T-helper 22 cell (primary cell): ENCODE results near the gene NTM.

ENCODE experiments used
- DNase-seq: peaks from one replicate; pipeline ENCODE4 v3.0.0-alpha.2; 2020; ENCODE audit warnings: low read depth

NTM gene

DNA sequence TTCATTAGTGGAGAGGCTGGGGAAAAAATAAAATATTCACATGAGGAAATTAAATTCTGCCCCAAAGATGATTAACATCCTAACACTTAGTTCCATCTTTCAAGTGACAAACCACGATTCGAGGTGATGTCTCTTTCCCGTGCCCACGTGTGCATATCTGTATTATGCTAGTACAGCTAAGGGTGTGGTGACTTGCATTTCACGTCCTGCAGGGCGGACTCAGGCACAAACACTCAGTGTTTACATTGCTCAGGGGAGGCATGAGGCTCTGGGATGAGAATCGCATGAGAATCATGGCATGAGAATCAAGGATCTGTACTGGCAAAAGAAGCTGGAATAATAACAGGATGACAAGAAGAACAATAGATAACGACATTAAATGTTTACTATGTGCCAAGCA, 179.4 kb downstream of the NTM start:
- DNase-seq = no peak

DNA sequence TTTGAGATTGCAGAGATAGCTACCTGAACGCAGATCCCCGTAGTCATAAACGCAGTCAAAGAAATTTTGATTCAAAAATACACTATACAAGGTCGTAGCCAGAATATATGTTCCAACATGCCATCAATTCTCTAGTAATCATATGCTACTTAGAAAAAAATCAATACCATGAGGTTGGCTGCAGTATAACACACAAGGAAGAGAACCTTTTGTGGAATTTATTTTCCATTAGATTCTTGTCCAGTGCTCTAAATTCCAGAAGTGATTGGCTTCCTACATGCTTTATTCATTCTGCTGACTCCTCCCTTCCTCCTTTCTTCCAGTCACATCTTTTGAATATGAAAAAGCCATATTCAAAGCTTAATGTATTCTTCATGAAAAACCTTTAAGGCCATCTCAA, 189.9 kb downstream of the NTM start:
- no peak for DNase-seq

DNA sequence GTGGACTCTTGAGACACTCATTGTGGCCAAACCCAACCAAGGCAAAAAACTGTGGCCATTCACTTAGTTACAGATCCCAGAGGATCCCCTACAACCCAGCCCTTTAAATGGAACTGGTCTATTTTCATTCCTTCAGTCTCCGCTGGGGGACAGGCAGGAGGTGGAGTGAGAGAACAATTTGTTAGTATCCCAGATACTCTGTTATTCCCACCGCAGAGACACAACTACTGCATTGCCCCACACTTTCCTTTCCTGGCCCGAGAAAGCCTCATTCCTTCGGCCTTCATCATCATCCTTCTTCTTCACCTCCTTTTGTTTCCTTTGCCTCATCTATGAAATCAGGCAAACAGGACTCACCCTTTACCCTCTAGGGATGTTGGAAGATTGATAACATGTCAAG, 191.1 kb downstream of the NTM start:
- no peak for DNase-seq

DNA sequence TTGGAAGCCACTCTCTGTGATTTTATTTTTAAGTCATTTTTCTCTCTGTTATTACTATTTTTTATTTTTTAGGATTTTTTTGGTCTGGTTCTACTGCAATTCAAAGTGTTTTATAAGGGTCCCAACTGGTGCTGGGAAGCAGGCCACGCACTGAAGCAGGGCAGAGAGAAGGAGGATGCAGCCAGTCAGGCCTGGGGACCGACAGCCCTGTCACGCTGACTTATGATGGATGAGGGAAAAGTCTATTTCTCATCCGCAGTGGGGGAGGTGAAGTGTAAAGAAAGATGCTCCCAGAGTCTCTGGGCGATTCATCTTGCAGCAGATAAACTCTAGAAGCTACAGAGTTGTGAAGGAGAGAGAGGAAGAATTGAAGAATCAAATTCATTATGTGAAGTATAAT, 191.6 kb downstream of the NTM start:
- no peak for DNase-seq

DNA sequence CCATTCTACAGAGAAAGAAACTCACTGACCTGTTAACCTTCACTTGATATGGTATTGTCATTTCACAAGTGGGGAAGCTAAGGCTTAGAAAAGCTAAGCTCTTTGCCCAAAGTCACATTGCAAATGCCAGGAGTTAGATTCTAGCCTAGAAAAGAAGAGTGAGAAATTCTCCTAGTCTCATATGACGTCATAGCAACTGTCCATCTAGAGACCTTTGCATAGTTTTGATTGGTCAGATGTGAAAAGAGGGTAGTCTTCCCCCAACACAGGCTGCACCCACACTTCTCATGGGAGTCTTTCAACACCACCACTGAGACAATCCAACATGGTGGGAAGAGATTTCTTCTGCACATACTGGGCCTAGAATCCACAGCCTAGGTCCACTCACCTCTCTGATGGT, 197.9 kb downstream of the NTM start:
- DNase-seq = no peak

DNA sequence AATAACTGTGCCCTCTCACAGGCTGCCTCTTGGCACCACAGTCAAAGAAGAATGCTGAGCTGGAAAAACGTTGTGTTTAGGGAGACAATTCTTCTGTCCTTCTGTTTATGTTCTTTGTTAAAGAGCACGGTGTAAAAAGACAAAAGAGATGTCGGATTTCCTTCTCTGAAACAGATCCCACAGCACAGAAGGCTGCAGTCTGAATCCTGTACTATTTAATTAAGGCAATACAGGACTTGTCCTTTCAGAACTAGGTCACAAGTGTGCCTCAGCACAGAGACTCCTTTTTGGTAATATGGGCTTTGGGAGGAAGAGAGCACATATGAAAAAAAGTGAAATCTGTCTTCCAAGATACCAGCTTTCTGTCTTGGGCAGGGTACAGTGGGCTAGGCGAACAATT, 201.2 kb downstream of the NTM start:
- no peak for DNase-seq

DNA sequence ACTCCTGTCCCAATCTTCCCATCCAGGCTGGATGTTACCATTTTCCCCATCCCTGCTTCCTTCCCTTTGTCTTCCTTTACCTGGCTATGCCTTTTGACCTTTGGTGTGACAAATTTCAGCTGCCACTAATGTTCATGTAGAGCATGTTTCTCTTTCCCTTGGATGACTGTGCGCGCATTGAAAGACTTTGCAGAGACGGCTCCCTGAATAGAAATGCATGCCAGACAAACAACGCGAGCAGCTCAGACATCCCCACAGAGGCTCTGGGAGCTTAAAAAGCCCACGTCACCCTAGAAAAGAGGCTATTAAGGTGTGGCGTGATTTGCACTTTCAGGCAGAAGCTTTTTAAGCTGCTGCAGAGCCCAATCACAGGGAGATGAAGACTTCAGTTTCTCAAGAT, 202.0 kb downstream of the NTM start:
- no peak for DNase-seq

DNA sequence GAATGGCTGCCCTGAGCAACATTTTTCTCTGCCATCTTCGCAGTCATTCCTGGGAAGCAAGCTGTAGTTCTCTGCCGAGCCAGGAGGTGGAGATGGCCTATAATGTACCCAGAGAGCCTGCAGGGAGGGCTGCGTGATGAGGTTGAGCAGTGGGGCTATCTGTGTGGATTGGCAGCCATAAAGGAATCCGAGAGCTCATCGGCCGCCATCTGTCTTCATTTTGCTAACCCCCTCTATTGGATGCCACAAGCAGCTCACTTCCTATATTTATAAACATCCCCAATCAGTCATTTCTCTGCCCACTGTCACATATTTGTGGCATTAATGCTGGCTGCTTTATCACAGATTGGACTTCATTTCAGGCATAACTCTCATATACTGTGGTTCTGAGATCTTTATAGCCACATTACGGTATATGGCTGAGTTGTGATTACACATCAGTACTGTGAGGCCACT, 209.5 kb downstream of the NTM start:
- no peak for DNase-seq

DNA sequence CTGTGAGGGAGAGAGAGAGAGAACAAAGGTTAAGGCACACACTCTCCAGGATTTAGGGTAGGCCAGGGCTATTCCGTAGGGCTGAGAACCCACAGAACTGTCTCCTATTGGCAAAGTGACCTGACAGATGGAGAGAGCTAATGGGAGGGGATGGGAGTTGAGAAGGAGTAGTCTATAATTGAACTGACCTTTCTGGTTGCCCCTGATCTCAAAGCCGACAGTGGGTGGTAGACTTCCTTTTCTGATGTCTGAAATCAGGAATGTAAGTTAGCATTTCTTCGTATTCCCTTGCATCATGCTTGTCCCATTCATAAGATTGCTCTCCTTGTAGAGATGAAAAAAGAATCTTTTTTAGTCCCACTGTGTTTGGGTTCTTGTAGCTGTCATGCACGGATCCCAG, 210.1 kb downstream of the NTM start:
- no peak for DNase-seq

DNA sequence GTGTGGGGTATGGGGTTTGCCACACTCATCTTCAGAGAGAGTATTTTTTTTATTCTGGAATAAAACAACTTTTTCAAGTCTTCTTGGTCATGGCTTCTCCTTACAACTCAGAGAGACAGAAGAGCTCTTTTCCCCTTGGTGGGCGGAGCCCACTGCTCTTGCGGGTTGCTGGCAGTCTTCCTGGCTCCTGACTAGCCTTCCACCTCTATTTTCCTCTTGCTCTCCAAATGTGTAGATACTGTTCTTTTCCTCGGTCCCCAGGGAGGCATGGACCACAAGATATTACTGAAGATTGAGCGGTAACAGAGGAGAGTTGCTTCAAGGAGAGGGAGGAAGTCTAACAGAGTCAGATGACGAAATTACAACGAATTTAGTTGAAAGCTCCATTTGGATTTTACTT, 210.6 kb downstream of the NTM start:
- no peak for DNase-seq

DNA sequence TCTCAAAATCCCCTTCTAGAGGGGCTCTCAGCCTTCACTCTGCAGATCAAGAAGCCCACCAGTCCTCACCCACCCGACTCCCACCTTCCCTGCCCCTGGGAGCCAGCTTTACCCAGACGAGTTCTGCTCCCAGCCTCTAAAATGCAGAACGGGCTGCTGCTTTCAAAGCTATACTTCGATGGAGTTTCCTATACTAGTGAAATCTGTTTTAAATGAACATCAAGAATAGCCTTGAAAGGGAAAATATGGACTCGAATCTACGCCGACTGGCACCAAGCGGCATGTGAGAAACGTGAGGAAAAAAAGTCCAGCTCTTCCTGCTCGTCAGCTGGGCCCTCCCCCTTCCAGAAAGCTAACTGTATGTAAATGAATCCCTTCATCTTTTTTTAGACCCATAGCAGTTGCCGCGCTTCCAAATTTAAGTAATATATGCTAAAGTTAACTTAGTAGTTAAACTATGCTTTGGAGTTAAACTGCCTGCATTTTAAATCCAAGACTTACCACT, 211.7 kb downstream of the NTM start:
- no peak for DNase-seq

DNA sequence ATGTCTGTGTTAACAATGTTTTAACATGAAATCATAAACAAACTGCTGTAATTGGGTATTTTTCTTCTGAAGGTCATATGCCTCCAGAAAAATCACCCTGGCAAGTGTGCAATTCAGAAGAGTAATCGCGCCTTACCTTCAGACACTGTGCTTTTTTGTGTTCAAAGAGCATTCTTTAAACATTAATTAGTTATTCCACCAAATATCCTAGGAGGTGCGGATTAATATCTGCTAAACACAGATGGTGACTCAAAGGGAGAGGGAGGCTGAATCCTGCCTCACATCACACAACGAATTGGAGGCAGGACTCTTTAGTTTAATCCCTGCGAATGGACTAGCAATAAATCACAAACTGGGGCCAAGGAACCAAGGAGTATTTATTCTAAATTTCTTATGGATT, 213.0 kb downstream of the NTM start:
- DNase-seq = no peak

DNA sequence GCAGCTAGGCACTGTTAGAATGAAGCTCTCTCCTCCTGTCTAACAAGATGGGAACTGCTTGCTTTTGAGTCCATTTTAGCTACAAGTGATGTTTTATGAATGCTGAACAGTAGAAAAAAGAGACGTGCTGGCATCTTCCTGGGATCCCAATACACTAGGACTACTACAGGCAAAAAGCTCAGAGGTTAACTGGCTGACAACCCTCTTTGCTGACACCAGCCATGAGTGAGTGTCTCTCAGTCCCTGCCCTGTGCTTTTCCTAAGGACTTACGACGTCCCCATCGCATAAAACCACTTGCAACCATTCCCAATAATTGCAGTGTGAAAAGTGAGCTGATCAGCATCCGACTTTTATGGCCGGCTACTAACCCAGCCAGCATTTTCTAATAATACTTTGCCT, 213.5 kb downstream of the NTM start:
- no peak for DNase-seq

DNA sequence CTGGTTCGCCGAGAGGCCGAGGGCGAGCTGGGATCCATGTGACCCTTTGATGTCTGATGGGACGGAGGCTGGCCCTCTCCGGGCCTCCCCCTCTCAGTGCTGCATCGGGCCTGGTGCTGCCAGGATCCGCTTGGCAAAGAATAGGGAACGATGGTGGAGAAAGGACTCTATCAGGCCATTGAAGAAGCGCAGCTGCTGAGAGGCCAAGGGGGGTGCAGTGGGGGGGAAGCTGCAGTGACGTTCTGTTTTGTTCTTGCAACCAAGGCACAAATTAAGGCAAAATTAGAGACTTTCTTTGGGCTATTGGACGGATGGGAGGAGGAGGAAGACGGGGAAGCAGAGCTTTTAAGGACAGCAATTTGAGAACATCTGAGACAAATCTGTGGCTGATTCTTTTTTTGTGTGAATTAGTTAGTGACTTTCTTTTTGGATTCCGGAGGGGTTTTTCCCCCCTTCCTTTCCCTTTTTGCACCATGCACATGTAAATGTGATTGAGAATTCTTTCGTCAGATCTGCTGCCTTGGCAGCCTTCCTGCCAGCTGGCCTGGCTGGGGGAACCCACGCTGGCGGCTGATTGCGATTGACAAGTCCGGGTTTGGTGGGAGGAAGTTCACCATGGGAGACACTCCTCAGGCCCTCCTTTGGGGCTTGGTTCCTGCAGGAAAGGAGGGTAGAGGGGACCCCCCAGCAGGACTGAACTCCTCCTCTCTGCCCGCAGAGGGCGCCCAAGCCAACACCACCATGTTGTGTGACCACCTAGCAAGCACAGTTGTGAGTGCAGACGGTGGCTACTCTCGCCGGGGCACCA, 214.6 kb downstream of the NTM start:
- DNase-seq = no peak

DNA sequence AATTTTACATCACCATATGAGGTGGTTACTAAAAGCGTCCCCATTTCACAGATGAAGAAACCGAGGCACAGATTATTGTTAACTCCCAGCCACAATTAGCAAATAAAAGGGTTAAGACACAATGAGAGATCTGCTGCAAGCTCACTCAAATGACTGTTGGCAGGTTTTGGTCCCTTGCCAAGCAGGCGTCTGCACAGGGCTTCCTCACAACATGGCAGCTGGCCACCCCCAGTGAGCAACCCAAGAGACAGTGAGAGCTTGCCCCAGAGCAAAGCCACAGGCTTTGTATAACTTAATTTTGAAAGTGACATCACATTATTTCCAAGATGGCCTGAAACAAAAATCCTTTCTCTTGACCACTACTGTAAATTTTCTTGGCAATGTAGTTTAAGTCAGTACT, 217.6 kb downstream of the NTM start:
- no peak for DNase-seq

DNA sequence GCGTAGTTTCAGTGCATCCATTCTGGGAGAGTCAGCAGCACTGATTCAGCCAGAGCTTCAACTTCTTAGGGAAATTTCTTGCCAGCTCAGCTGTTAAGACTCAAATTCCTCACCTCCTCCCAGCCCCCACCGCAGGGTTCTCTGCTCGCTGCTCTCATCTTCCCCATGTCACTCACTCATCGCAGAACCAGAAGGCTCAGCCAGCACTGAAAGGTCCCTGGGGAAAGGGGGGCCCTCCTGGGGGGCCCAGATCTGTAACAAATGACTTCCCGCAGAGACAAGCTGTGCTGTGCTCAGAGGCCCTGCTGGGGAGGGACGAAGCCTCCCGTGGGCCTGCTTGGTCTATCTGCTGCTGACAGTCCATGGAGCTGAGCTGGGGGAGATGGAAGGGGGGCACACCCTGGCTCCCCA, 220.6 kb downstream of the NTM start:
- no peak for DNase-seq

DNA sequence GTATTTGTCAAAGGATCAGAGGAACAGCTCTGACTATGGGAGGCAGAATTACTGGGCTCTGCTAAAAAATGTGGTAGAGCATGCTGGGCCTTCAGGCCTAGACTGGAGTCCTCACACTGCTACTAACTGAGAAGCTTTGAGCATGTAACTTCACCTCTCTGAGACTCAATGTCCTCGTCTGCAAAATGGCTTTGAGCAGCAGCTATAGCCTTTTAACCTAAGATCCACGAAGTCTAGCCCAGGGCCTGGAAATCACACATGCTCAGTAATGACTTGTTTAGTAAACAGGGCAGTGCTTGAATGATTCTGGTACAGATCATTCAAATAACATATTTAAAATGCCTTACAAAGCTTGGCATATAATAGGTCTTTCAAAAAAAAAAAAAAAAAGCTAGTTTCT, 221.7 kb downstream of the NTM start:
- no peak for DNase-seq

DNA sequence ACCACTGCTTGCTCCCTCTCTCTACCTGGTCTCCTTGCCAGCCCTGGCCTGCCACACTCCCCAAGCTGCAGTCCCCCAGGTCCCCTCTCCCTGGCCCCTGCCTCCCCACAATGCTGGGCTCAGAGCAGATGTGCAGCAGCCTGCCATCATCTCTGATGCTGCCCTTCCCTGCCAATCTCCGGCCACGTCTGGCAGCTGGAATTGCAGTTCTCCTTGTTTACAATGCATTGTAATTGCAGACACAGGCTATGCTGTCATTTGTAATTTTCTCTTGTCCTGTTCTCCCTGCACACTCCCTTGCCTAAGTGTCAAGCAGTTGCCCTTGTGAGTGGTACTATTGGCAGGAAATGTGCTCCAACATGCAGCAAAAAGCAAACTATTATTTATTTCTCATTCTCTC, 222.3 kb downstream of the NTM start:
- no peak for DNase-seq

DNA sequence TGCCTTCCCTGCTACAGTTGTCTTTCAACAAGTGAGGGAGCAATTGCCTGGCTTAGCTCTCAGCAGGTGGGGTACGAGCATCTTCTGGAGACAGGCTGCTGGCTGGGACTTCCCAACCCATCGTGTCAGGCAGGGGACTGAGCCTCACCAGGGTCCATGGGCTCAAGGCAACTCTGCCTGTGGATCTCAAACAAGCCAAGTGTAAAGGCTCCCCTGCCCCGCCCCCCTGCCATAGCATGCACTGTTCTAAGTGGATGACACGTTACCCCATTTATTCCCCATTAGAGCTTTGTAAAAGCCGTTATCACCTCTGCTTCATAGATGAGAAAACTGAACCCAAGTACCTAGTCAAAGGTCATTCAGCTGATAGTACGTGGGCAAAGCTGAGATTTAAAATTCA, 222.9 kb downstream of the NTM start:
- DNase-seq = no peak

DNA sequence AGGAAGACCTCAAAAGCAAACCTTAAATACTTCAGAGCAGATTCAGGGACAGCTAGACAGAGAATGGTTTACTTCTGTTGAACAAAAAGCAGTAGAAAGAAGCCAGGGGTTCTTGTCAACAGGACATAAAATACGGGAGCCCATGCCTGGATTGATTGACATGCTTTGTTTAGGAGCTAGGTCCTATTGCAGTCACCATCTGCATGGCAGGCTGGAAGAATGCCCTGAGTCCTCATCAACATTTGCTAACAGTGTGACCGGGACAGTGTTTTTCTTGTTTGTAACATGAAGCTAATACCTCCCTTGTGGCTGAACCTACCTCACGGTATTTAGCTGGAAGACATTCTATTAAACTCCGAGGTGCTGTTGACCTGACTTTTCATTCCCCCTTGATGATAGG, 225.4 kb downstream of the NTM start:
- DNase-seq = no peak

DNA sequence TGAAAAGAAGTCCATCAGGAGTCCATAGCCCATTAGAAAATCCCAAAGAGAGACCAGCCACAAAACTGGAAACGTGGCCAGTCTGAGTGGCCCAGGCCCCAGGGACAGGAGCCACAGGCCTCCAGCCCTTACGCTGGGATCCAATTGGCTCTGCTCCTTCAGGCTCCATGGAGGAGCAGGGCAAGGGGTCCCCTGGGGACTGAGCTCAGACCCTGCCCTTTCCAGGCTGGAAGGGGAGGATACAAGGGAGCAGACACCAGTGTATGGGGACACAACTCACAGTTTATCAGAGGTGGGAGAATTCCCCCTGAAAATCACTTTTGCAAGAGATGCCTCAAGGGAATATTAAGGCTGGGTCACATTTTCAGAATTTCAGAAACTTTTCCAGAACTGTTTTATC, 227.5 kb downstream of the NTM start:
- DNase-seq = no peak

DNA sequence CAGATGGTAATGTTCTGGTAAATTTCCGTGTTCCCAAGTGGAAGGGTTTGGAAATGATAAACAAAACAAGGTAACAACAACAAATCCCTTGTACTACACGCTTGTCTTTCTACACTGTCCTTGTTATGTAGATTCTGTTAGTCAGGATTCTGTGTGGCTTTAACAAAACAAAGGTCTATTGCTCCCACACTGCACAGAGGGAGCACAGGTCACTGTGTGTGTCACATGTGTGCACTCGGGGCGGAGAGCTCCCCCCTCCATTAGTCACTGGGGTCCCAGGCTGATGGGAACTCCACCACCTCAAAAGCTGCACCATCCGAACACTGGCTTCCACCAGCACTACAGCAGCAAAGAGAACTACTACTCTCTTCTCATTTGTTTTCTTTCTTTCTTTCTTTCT, 227.9 kb downstream of the NTM start:
- DNase-seq = no peak

DNA sequence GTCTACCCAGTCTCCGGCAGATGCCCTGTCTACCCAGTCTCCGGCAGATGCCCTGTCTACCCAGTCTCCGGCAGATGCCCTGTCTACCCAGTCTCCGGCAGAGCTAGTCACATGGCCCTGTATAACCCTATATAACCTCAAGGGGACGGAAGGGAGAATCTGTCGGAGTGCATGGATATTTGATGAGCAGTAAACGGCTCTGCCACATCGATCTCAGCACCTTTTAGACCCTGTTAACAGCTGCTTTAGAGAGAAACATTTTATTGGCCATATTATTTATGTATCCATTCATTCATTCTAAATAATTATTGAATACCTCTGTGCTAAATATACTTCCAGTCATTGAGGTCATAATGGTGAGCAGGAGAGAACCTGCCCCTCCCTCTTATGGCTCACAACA, 228.9 kb downstream of the NTM start:
- no peak for DNase-seq

DNA sequence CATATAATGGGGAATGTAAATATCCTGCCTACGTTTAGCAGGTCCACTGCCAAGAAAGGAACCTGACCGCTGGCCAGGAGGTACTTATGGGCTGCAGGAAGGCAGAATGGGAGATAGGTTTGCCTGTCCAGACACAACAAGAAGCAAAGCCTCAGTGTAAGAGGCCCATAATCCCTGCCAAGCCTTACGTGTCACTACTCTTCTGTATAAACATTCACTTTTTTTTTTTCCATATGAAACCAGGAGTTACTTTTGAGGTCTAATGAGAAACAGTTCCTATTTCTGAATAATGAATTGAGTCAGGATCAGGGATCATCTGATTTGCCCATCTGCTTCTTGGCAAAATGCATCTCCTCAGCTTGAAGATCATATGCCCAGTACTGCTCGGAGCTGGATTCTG, 230.2 kb downstream of the NTM start:
- DNase-seq = no peak
